Skeletal muscle satellite cell (primary cell): ENCODE data around the gene CPZ. TPM values are rescaled to one million over a fixed set of nuclear protein-coding genes. Genes with fewer than 3 reads are reported as not detected.

Source experiments
- H3K27me3 ChIP-seq: 2 replicates; pipeline ENCODE4 v1.7.0; 2013; ENCODE audit warnings: low read length; ENCODE audit not compliant: control insufficient read depth, insufficient read depth
- H3K36me3 ChIP-seq: 2 replicates; pipeline ENCODE4 v1.7.0; 2013; ENCODE audit warnings: mild to moderate bottlenecking, control low read depth, low read length; ENCODE audit not compliant: insufficient read depth
- H3K4me1 ChIP-seq: 2 replicates; pipeline ENCODE4 v1.7.0; 2013; ENCODE audit warnings: low read length; ENCODE audit not compliant: control insufficient read depth, insufficient read depth
- H3K4me2 ChIP-seq: 2 replicates; pipeline ENCODE4 v1.7.0; 2013; ENCODE audit warnings: mild to moderate bottlenecking, low read length
- H3K4me3 ChIP-seq: 2 replicates; pipeline ENCODE4 v1.7.0; 2013; ENCODE audit warnings: low read length
- H3K9ac ChIP-seq: 2 replicates; pipeline ENCODE4 v1.7.0; 2013; ENCODE audit warnings: mild to moderate bottlenecking, low read depth, low read length, moderate library complexity
- H3K9me3 ChIP-seq: replicated peaks from 2 replicates; pipeline ENCODE4 v1.7.0; 2013; ENCODE audit warnings: mild to moderate bottlenecking, control low read depth, low read length
- total RNA-seq: library from RNA; depleted of rRNA; stranded (reverse); fragments of >200 nt; gene quantifications from 2 replicates; pipeline ENCODE4 v1.2.3, GENCODE V29; 2012; rRNA removed

CPZ gene
- total RNA-seq: 1.3 and 1.5 TPM in 2 replicates

DNA sequence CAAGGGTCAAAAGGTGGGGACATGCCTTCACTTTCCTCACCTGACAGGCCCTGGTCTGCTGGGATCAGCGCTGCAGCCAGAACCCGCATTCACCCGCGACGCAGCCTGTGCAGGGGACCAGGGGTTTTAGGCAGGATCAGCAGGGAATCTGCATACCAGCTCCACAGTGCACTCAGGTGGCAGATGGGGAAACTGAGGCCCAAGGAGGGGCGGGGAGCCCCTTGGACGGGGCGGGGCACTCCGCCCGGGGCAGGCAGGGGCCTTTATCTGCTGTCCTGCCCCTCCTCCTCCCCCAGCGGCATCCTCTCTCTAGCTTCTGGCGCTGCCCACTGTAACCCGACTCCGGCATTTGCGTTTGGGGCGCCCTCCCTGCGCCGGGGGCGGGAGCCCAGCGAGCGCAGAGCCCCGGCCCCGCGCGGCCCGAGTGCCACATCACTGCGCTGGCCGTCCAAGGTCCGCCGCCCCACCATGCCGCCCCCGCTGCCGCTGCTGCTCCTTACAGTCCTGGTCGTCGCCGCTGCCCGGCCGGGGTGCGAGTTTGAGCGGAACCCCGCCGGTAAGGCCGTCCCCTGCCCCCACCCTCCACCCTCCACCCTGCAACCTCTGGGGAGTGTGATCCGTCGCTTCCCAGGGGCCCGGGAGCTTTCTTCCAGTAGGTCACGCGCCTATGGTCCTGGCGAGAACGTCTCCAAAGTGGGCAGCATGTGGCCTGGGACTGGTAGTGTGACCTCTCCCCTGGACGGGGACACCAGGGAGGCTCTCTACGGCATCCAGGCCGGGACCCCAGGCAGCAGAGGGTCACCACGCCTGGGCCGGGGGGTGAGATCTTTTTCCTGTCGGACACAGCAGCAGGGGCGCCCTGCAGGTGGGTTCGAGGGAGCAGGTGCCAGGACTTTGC, at the start of gene CPZ:
TSS of gene CPZ (plus strand) at position 400 of the 898 bp plus-strand sequence. CDS start at position 469, 69 bp downstream.
- H3K4me1 ChIP-seq: peaks cover 10% of the 10 kb centered on the region
- H3K9me3 ChIP-seq: no peaks in the 10 kb centered on the region
- peak within 1 kb of the TSS; percentile 64 for H3K4me2 ChIP-seq
- H3K4me3 ChIP-seq: peak within 1 kb of the TSS; percentile 45
- peaks cover 57% of the 10 kb centered on the region for H3K27me3 ChIP-seq
- H3K36me3 ChIP-seq: no peaks in the 10 kb centered on the region
- no peak within 1 kb of the TSS for H3K9ac ChIP-seq

DNA sequence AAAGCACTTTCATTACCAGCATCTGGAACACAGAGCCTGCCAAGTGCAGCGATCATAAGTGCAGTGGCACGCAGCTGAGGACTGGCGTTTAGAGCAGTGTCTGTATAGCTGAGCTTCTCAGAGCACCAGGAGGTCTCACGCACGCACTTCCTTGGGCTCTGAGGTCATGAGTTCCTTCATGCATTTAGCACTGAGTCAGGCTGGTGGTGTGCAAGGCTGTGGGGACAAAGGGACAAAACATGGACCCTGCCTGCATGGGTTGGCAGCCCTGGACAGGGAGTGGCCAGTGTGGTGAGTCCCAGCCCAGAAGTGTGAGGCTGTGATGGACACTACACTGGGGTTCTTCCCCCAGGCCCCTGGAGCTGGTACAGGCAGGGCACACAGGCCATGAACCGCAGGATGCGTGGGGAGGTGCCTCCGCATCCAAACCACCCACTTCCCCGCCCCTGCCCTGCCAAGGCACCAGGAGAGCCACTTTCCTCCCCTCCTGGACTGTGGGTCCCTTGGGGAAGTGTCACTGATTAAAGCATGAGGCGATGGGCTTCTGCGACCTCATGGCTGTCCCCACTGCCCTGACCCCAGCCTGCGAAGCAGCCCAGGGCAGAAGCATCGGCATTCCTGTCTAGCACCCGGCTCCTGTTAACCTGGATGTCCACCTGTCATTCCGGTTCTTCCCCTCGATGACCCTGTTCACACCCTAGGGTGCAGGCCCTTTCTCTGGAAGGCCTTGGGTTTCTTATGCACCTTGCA, 49.6 kb upstream of the CPZ start:
- Histone ChIP-seq H3K9ac (no peak overlapping the region), H3K36me3 (no peaks in the 10 kb centered on the region), H3K9me3 (no peaks in the 10 kb centered on the region), H3K27me3 (no peaks in the 10 kb centered on the region), H3K4me1 (peaks cover 46% of the 10 kb centered on the region), H3K4me2 (no peak overlapping the region), H3K4me3 (no peak overlapping the region)

DNA sequence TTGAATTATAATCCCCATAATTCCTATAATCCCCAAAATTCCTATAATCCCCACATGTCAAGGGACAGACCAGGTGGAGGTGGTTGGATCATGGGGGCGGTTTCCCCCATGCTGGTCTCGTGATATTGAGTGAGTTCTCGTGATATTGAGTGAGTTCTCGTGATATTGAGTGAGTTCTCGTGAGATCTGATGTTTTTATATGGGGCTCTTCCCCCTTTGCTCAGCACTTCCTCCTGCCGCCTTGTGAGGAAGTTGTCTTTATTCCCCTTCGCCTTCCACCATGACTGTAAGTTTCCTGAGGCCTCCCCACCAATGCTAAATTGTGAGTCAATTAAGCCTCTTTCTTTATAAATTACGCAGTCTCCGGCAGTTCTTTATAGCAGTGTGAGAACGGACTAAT, 48.9 kb upstream of the CPZ start:
- H3K4me1 ChIP-seq: peaks cover 40% of the 10 kb centered on the region
- H3K36me3 ChIP-seq: no peaks in the 10 kb centered on the region
- no peak overlapping the region for H3K4me2 ChIP-seq
- H3K9me3 ChIP-seq: no peaks in the 10 kb centered on the region
- no peak overlapping the region for H3K9ac ChIP-seq
- H3K27me3 ChIP-seq: no peaks in the 10 kb centered on the region
- no peak overlapping the region for H3K4me3 ChIP-seq

DNA sequence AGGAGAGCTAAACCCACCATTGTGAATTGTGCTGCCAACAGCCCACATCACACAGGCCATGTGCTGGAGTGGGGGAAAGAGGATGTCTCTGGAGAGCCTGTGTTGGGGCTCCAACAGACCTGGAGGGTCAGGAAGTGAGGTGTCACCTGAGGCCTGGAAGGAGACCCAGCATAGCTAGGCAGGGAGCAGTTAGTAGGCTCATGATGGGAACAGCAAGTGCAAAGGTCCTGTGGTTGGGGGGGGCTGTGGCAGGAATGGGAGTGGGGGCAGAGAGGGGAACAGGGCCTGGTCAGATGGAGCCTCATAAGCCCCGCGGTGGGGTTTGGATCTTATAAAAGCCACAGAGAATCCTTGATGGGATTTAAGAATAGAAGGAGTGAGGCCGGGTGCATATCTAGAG, 48.3 kb upstream of the CPZ start:
- H3K9me3 ChIP-seq: no peaks in the 10 kb centered on the region
- peaks cover 33% of the 10 kb centered on the region for H3K4me1 ChIP-seq
- H3K9ac ChIP-seq: peak overlapping the region; percentile 11
- H3K36me3 ChIP-seq: no peaks in the 10 kb centered on the region
- no peak overlapping the region for H3K4me3 ChIP-seq
- no peak overlapping the region for H3K4me2 ChIP-seq
- H3K27me3 ChIP-seq: no peaks in the 10 kb centered on the region

DNA sequence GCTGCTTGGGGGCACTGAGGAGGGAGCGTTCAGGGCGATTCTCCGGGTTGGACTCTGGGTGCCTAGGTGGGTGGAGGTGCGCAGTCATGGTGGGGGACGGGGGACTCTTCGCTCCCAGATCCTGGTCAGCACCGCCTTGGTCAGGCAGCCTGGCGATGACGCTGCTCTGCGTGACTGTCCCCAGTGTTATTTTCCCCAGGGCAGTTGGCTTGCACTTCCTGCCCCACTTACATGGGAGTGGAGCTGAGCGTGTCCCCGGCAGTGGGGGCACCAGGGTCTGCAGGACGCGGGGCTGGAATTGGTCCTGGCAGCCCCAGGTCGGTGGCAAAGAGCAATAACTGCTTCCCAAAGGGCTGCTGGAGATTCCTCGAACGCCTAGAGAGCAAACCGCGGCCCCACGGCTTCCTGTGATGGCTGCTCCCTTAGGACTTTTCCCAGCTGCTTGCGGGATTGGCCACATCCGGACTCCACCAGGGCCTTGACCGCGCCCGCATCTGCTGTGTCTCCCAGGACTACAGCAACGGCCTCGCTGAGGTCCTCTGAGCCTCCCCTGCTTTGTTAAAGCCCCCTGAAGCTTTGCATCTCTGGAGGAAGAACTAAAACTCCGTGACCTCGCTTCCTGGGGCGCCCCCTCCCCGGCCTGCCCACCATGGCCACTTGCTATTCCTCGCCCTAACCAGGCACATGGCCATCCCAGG, 47.7 kb upstream of the CPZ start:
- no peaks in the 10 kb centered on the region for H3K36me3 ChIP-seq
- peak overlapping the region; percentile 32 for H3K9ac ChIP-seq
- H3K4me2 ChIP-seq: peak overlapping the region; percentile 24
- peaks cover 30% of the 10 kb centered on the region for H3K4me1 ChIP-seq
- no peaks in the 10 kb centered on the region for H3K27me3 ChIP-seq
- no peak overlapping the region for H3K4me3 ChIP-seq
- H3K9me3 ChIP-seq: no peaks in the 10 kb centered on the region

DNA sequence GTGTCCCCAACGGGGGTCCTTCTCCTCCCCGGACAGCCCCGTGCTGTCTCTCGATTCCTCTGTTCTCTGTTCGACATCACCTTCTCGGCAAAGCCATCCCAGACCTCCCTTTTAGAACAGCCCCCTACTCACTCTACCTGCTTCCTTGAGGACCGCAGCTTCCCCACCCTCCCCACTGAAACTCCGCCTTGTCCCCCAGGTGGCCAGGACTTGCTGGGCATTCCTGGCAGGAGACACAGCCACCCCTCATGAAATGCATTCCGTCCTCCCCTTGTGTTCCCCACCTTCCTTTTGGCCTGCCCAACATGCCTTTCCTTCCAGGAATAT, 47.2 kb upstream of the CPZ start:
- Histone ChIP-seq H3K27me3 (peaks cover 2% of the 10 kb centered on the region), H3K9ac (peak overlapping the region; percentile 32), H3K4me2 (no peak overlapping the region), H3K4me3 (no peak overlapping the region), H3K36me3 (no peaks in the 10 kb centered on the region), H3K9me3 (no peaks in the 10 kb centered on the region), H3K4me1 (peaks cover 27% of the 10 kb centered on the region)

DNA sequence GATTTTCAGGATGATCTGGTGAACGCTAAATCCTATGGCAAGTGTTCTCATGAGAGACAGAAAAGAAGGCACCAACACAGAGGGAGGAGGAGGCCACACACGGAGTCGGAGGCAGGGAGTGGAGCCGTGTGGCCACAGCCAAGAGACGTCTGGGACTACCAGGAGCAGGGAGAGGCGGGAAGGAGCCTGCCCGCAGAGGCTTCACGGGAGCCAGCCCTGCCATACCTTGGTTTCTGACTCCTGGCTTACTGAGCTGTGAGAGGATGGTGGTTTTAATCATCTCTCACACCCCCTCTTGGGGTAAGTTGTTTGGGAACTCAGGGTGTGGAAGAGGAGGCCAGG, 45.8 kb upstream of the CPZ start:
- Histone ChIP-seq H3K4me1 (peaks cover 27% of the 10 kb centered on the region), H3K27me3 (peaks cover 8% of the 10 kb centered on the region)

DNA sequence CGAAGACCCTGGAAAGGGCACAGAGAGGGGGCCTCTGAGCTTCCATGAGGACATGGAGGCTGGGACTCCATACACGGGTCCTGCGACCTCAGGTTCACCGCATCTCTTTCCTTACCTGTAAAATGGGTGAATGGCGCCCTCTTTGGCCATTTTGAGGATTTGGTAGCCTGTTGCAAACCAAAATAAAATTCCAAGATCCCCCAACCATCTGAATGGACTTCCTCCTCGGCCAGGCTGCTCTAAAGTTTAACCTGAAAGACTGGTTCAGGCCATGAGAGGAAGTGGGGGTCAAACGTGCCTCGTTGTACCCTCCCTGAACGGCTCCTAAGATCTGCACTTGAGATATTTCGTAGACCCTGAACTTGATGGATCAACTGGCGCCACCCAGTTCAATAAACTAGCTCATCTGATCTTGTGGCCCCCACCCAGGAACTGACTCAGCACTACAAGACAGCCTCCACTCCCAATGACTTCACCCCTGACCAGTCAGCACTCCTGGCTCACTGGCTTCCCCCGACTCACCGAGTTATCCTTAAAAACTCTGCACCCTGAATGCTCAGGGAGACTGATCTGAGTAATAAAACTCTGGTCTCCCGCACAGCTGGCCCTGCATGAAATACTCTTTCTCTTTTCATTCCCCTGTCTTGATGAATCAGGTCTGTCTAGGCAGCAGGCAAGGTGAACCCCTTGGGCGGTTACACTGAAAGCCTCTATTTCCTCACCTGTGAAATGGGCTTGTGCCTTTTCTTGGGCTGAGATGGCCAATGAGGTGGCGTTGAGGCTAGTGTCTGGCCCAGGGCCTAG, 45.3 kb upstream of the CPZ start:
- no peak overlapping the region for H3K4me2 ChIP-seq
- no peak overlapping the region for H3K9ac ChIP-seq
- no peak overlapping the region for H3K4me3 ChIP-seq
- peaks cover 27% of the 10 kb centered on the region for H3K4me1 ChIP-seq
- peaks cover 13% of the 10 kb centered on the region for H3K27me3 ChIP-seq
- H3K36me3 ChIP-seq: no peaks in the 10 kb centered on the region
- H3K9me3 ChIP-seq: no peaks in the 10 kb centered on the region

More for the DNA sequence above, 45.8 kb upstream of the CPZ start:
- no peaks in the 10 kb centered on the region for H3K36me3 ChIP-seq
- H3K4me3 ChIP-seq: no peak overlapping the region
- no peak overlapping the region for H3K4me2 ChIP-seq
- no peak overlapping the region for H3K9ac ChIP-seq
- H3K9me3 ChIP-seq: no peaks in the 10 kb centered on the region

DNA sequence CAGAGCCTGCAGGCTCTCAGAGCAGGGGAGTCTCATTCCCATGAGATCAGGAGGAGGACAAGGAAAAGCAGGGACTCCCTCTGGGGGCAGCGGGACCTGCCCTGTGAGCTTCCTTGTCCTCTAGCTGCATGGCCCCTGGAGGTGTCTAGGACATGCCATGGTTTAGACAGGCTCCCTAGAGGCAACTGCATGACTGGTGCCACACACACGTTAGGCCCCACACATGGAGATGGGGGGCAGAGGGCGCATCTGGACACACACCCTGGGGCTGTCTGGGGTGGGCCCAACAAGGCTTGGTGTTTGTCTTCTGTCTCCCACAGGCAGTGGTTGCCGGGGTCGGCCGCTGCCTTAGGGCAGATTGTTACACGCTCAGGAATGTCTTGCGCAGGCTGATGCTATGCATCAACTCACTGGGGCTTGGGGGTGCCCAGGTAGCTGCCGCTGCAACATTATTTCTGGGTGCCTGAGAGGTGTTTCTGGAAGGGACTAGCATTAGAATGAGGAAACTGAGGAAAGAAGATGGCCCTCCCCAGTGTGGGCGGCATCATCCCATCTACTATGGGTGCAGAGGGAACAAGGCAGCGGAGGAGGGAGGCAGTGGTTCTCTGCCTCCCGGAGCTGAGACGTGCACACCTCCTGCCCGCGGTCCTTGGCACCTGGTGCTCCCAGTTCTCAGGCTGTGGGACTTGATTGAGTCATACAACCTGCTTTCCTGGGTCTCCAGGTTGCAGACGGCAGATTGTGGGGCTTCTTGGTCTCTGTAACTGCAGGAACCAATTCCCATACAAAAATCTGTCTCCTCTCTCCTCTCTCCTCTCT, 44.4 kb upstream of the CPZ start:
- Histone ChIP-seq H3K27me3 (peaks cover 14% of the 10 kb centered on the region), H3K9ac (no peak overlapping the region), H3K9me3 (no peaks in the 10 kb centered on the region), H3K4me1 (peaks cover 27% of the 10 kb centered on the region), H3K36me3 (no peaks in the 10 kb centered on the region), H3K4me2 (no peak overlapping the region), H3K4me3 (no peak overlapping the region)

DNA sequence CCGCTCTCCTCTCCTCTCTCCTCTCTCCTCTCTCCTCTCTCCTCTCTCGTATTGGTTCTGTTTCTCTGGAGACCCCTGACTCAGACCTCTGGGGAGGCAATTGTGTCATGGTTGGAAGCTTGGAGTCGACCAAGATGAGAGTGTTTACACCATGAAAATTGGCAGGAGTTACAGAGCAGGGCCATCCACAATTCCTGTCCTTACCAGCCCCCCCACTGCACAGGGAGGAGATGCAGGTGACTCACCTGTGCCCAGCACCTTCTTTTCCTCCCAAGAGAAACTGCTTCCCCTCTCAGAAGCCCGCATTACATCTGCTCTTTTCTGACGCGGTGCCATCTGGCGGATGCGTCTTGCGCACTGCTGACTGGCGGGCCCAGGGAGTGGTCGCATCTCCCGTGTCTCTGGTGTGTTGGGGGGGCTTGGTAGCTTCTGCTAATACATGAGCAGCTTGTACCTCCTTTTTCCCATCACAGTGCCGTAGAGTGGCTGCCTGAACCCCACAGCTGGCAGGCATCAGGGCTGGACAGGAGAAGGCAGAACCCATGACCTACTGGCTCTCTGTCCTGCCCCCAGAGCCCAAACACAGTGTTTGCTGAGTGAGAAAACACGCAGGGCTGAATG, 43.7 kb upstream of the CPZ start:
- Histone ChIP-seq H3K4me1 (peaks cover 27% of the 10 kb centered on the region), H3K9me3 (no peaks in the 10 kb centered on the region), H3K4me3 (no peak overlapping the region), H3K4me2 (no peak overlapping the region), H3K27me3 (peaks cover 14% of the 10 kb centered on the region), H3K9ac (no peak overlapping the region), H3K36me3 (no peaks in the 10 kb centered on the region)
